Upper lobe of left lung (tissue), 6 donors: ENCODE data around the gene AGO3. TPM values are rescaled to one million over a fixed set of nuclear protein-coding genes. Genes with fewer than 3 reads are reported as not detected.

Experiments
- ATAC-seq, 2 donors: fragments of 200-7000 bp; cut with Tn5 transposase; one replicate each; pipeline ENCODE4 v1.9.1; 2022; ENCODE audit warnings: mild to moderate bottlenecking in 2 of 2, moderate library complexity in 2 of 2; ENCODE audit not compliant: low FRiP score in 2 of 2
- DNase-seq, 2 donors: peaks; one replicate each; pipeline ENCODE4 v3.0.0-alpha.2; 2019 to 2020
- H3K27ac ChIP-seq, 4 donors: fragments of 200-600 bp; sonication (generic); one replicate each; pipeline ENCODE4 v1.5.1; 2016 to 2019
- H3K27me3 ChIP-seq, 4 donors: fragments of 200-600 bp; sonication (generic); one replicate each; pipeline ENCODE4 v1.5.1; 2017 to 2019
- H3K36me3 ChIP-seq, 4 donors: fragments of 200-600 bp; sonication (generic); one replicate each; pipeline ENCODE4 v1.5.1; 2016 to 2019
- H3K4me1 ChIP-seq, 4 donors: fragments of 200-600 bp; sonication (generic); one replicate each; pipeline ENCODE4 v1.5.1; 2018 to 2019
- H3K4me3 ChIP-seq, 4 donors: fragments of 200-600 bp; sonication (generic); one replicate each; pipeline ENCODE4 v1.5.1; 2017 to 2019; ENCODE audit warnings: mild to moderate bottlenecking in 2 of 4, moderate library complexity in 1 of 4
- H3K9me3 ChIP-seq, 4 donors: fragments of 200-600 bp; sonication (generic); one replicate each; pipeline ENCODE4 v1.5.1; 2018 to 2019
- EP300 ChIP-seq, 4 donors: sonication (generic); formaldehyde crosslinking; IDR thresholded peaks; one replicate each; pipeline ENCODE4 v1.5.1; 2017; ENCODE audit warnings: antibody characterized with exemption in 4 of 4, control low read depth in 2 of 4
- POLR2A ChIP-seq, 4 donors: fragments of 450-650 bp; IDR thresholded peaks; one replicate each; pipeline ENCODE4 v1.5.1; 2016 to 2017; ENCODE audit warnings: antibody characterized with exemption in 4 of 4, mild to moderate bottlenecking in 2 of 4
- POLR2AphosphoS5 ChIP-seq, 2 donors: sonication (generic); formaldehyde crosslinking; IDR thresholded peaks; one replicate each; pipeline ENCODE4 v1.5.1; 2017; ENCODE audit warnings: antibody characterized with exemption in 2 of 2
- WGBS, 2 donors: methylation state at CpG; one replicate each; pipeline ENCODE4 v1.1.5; 2017 to 2018; 5-methylcytosine and 5-hydroxymethylcytosine counted together
- total RNA-seq, 6 donors: library from RNA; depleted of rRNA in 4 of 6; stranded (reverse); fragments of >200 nt in 4 of 6; gene quantifications; one replicate each; pipeline versions ENCODE4 v1.1.0 to v1.2.1, GENCODE V29; 2016 to 2021
- TF ChIP-seq, protein P1 (sequence below), 6 experiments: fragments of 450-650 bp in 4 of 6; fragments of 200-600 bp in 2 of 6; sonication (generic) in 2 of 6; IDR thresholded peaks; one replicate each; pipeline ENCODE4 v1.5.1; 2016 to 2019; ENCODE audit warnings: antibody characterized with exemption in 6 of 6
- donor health status: DM: no; HTN: no; CAD: no; lungs with moderate emphysema.
- donor health status: DM: no; HTN: yes; CAD: no; lungs with severe emphysema.

Gene AGO3
- total RNA-seq, 6 donors from 2014 or later = 13.8 to 32.5 (median 29.6) TPM

- H3K9me3 ChIP-seq = no peaks in the 10 kb centered on the region
- ATAC-seq (no peak), DNase-seq (no peak)
- no peaks in the 10 kb centered on the region for H3K4me1 ChIP-seq
- 82 to 88% methylated on average over 2 of the region's 2 CpGs for WGBS, 2 donors
- TF ChIP-seq, protein P1, sequence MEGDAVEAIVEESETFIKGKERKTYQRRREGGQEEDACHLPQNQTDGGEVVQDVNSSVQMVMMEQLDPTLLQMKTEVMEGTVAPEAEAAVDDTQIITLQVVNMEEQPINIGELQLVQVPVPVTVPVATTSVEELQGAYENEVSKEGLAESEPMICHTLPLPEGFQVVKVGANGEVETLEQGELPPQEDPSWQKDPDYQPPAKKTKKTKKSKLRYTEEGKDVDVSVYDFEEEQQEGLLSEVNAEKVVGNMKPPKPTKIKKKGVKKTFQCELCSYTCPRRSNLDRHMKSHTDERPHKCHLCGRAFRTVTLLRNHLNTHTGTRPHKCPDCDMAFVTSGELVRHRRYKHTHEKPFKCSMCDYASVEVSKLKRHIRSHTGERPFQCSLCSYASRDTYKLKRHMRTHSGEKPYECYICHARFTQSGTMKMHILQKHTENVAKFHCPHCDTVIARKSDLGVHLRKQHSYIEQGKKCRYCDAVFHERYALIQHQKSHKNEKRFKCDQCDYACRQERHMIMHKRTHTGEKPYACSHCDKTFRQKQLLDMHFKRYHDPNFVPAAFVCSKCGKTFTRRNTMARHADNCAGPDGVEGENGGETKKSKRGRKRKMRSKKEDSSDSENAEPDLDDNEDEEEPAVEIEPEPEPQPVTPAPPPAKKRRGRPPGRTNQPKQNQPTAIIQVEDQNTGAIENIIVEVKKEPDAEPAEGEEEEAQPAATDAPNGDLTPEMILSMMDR (IDR thresholded peaks at IDR 0.05) = no peak
- TF ChIP-seq POLR2A (IDR thresholded peaks at IDR 0.05) (no peak), POLR2AphosphoS5 (IDR thresholded peaks at IDR 0.05) (no peak), EP300 (IDR thresholded peaks at IDR 0.05) (no peak)
- no peaks in the 10 kb centered on the region for H3K36me3 ChIP-seq
- no peaks in the 10 kb centered on the region for H3K27me3 ChIP-seq
- H3K27ac ChIP-seq = no peak overlapping the region
- no peak overlapping the region for H3K4me3 ChIP-seq
Observed at GRCh38 chr1:36070349-36070748, 139.4 kb downstream of the AGO3 start.

GRCh38 chr1:36076979-36077573 is 146.2 kb downstream of the AGO3 start:
- H3K27ac ChIP-seq = no peak overlapping the region
- DNase-seq (no peak), ATAC-seq (no peak)
- TF ChIP-seq POLR2AphosphoS5 (IDR thresholded peaks at IDR 0.05) = no peak
- TF ChIP-seq, protein P1 (IDR thresholded peaks at IDR 0.05) = no peak
- no peak for TF ChIP-seq POLR2A (IDR thresholded peaks at IDR 0.05)
- TF ChIP-seq EP300 (IDR thresholded peaks at IDR 0.05) = no peak
- H3K27me3 ChIP-seq = no peaks in the 10 kb centered on the region
- H3K4me1 ChIP-seq = no peaks in the 10 kb centered on the region
- no peaks in the 10 kb centered on the region for H3K9me3 ChIP-seq
- no peak overlapping the region for H3K4me3 ChIP-seq
- no peaks in the 10 kb centered on the region for H3K36me3 ChIP-seq
- 62 to 70% methylated on average over 4 of the region's 4 CpGs for WGBS, 2 donors

GRCh38 chr1:36080236-36080635 is 149.3 kb downstream of the AGO3 start:
- TF ChIP-seq POLR2A (IDR thresholded peaks at IDR 0.05) = no peak
- 58 to 61% methylated on average over 3 of the region's 3 CpGs for WGBS, 2 donors
- no peaks in the 10 kb centered on the region for H3K36me3 ChIP-seq
- peaks cover 0 to 6% (median 2%) of the 10 kb centered on the region in 4 donors for H3K27me3 ChIP-seq
- no peak for ATAC-seq
- no peak overlapping the region for H3K4me3 ChIP-seq
- no peaks in the 10 kb centered on the region for H3K9me3 ChIP-seq
- no peak overlapping the region for H3K27ac ChIP-seq
- peaks cover 10 to 14% (median 12%) of the 10 kb centered on the region in 4 donors for H3K4me1 ChIP-seq
- no peak for DNase-seq

DNA sequence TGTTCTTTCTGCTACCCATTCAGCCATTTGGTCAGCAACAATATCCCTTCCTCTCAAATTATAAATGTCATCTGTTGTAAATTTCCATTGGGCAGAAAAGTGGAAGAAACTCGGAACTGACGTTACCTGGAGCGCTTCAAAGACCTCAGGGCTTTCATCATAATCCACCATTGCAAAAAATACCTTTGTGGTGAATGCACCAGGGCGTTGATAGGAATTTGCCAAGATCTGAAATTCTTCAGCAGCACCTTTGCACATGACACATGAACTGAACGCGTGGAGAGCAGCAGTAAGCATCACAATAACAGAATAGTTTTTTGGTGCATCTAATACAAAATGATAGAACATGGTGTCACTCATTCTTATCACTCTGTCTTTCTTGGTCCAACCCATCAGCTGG is 149.9 kb downstream of the AGO3 start:
- Histone ChIP-seq H3K27me3 (peaks cover 0 to 6% (median 2%) of the 10 kb centered on the region in 4 donors), H3K27ac (no peak overlapping the region), H3K4me3 (no peak overlapping the region), H3K9me3 (no peaks in the 10 kb centered on the region), H3K36me3 (no peaks in the 10 kb centered on the region), H3K4me1 (peaks cover 10 to 14% (median 12%) of the 10 kb centered on the region in 4 donors)
- ATAC-seq (no peak), DNase-seq (no peak)
- 78 to 81% methylated on average over 6 of the region's 6 CpGs for WGBS, 2 donors
- TF ChIP-seq, protein P1 (IDR thresholded peaks at IDR 0.05) = no peak
- no peak for TF ChIP-seq EP300 (IDR thresholded peaks at IDR 0.05)
- TF ChIP-seq POLR2A (IDR thresholded peaks at IDR 0.05) = no peak
- TF ChIP-seq POLR2AphosphoS5 (IDR thresholded peaks at IDR 0.05) = no peak

DNA sequence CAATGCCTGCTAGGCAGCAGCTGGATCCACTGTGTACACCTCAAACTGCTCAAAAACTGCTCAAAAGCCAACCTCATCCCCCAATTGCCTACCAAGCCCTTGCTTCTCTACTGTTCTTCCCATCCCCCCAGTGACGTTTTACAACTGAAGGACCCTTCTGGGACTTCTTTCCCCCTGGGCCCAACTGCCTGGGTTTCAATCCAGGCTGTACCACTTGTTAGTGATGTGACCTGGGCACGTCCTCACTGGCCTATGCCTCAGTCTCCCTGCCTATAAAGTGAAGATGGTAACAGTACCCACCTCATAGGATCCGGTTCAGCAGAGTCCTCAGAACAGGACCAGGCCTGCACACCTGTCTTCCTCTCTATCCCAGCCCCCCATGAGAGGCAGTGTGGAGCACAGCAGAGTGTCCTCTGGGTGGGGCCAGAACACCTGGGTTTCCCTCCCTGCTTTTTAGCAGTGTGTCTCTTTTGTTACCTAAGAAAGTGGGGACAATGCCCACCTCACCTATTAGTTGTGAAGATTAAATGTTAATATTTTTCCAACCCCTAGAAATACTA is 151.1 kb downstream of the AGO3 start:
- Histone ChIP-seq H3K4me3 (no peak overlapping the region), H3K4me1 (peaks cover 10 to 14% (median 12%) of the 10 kb centered on the region in 4 donors), H3K27ac (no peak overlapping the region), H3K27me3 (peaks cover 0 to 6% (median 2%) of the 10 kb centered on the region in 4 donors), H3K9me3 (no peaks in the 10 kb centered on the region), H3K36me3 (no peaks in the 10 kb centered on the region)
- TF ChIP-seq POLR2AphosphoS5 (IDR thresholded peaks at IDR 0.05) (no peak), EP300 (IDR thresholded peaks at IDR 0.05) (no peak), POLR2A (IDR thresholded peaks at IDR 0.05) (no peak)
- TF ChIP-seq, protein P1 (IDR thresholded peaks at IDR 0.05) = no peak
- 68 to 75% methylated on average over 3 of the region's 3 CpGs for whole genome bisulfite sequencing, 2 donors
- ATAC-seq (no peak), DNase-seq (no peak)
